ENCODE data around the gene FHOD1.

- TF ChIP-seq POLR2A (IDR thresholded peaks at IDR 0.05; ENCODE audit: low read depth, low read length), result no peak
- no peak for TF ChIP-seq CTCF (IDR thresholded peaks at IDR 0.05 in 2 of 3, conservative IDR thresholded peaks at IDR 0.05 in 1 of 3; ENCODE audit: control insufficient read depth in 2 of 3, extremely low read depth in 1 of 3, insufficient read depth in 1 of 3, low read depth in 3 of 3, low read length in 3 of 3)
- no peak for TF ChIP-seq NBN (IDR thresholded peaks at IDR 0.05)
- no peak for TF ChIP-seq JUNB (IDR thresholded peaks at IDR 0.05)
- no peak for TF ChIP-seq REST (IDR thresholded peaks at IDR 0.05; ENCODE audit: low read depth, low read length)
- no peak for TF ChIP-seq POLR2AphosphoS5 (IDR thresholded peaks at IDR 0.05; ENCODE audit: low read length)
These were observed 65.0 kb downstream of the FHOD1 start for GRCh38 chr16:67182288-67182687.

All from GM12878 (cell line).